HL-60/S4 treated with retinoic acid at 250 ng/mL for 4 days and 3 days (cell line): ENCODE measurements around the gene PSMG3.
"Not testable (repeated sequence)": the region's sequence is repeated elsewhere in the genome, so short reads cannot be mapped to it uniquely, and the experiment has no call there.

ENCODE experiments used
- in situ Hi-C: fragments of 300-500 bp; cut with MboI; formaldehyde crosslinking; loops from 2 replicates; pipeline ENCODE4 v1.7.0; 2022; ENCODE audit warnings: low sequenced_read_pairs

The PSMG3 gene

DNA sequence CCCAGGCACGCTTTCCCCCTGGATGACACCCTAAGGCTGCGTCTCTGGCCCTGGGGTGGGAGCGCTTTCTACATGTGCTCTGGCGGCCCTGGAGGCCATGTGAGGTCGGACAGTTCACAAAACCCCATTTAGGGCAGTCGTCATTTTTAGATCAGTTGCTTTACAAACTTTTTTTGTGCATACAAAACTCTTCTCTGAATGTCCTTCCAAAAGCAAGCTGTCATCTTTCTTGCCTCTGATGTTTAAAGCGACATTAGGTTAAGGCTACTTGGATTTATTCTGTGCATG is 33.4 kb downstream of the PSMG3 start:
- in situ Hi-C loops: no loop called here

DNA sequence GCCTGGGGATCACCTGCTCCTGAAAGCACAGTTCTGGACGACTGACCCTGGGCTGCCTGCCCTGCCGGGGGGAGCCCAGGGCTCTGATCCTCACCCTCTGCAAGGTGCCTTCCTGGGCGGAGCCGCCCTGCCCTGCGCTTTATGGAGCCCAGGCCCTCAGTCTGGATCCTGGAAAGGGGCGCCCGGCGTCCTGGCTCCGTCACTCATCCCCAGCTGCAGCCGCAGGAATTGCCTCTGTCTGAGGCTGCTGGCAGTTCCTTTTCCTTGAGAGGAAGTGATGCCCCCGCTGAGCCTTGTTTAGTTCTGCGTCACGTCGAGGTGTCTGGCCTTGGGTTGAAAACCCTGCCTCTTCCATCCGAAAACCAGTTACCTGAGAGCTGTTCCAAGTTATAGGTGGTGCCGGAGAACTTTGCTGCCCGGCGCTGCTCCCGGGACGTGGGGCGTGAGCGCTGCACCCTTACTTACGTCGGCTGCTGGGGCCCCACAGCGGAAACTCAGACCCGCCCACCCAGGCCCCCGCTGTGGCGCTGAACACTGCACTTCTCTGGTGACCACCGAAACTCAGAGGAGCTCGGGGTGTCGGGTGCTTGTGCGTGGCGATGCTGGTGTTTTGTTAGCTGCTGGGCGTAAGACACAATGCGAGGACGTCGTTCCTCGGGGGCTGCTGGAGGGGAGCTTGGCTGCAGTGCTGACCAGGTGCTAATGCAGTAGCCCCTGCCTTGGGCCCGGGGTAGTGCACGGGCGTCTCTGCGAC is 34.0 kb downstream of the PSMG3 start:
- in situ Hi-C loops: no loop called here

DNA sequence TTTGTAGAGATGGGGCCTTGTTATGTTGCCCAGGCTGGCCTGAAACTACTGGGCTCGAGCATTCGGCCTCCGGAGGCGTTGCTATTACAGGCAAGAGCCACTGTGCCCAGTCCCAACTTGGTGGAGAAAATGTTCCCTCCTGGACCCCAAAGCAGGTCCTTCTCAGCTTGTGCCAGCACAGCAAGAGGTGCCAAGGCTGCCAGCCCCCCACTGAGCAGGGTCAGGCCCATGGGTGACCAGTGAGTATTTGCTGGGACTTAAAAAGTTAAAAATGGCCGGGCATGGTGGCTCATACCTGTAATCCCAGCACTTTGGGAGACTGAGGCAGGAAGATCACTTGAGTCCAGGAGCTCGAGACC is 34.8 kb downstream of the PSMG3 start:
- in situ Hi-C loops: no loop called here

DNA sequence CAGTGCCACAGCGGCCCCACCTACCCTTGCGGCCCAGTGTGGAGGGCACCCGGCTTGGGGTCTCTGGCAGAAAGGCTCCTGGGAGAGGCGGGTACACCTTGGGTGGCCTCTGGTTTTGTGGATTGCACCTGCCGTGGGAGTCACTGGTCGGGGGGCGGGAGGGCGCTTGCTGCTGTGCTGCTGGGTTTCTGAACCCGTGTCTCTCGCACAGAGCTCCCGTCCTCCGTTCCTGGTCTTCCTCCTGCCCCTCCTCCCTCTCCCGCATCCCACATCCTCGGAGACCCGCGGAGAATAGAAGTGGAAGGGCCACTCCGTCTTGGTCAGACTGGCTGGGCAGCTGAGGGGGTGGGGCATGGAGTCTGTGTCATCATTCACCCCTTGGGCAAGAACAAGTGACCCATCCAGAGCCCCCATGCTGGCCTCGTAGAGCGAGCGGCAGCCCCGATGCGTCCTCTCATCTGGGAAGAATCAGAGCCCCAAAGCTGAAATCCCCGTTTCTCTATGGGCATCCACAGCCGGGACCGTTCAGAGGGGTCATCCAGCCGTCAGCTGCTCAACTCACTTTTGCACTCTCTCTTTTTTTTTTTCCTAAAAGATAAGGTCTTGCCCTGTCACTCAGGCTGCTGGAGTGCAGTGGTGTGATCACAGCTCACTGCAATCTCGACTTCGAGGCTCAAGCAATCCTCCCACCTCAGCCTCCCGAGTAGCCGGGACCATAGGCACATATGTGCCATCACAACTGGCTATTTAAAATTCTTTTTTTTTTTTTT is 35.3 kb downstream of the PSMG3 start:
- in situ Hi-C loops: no loop called here

DNA sequence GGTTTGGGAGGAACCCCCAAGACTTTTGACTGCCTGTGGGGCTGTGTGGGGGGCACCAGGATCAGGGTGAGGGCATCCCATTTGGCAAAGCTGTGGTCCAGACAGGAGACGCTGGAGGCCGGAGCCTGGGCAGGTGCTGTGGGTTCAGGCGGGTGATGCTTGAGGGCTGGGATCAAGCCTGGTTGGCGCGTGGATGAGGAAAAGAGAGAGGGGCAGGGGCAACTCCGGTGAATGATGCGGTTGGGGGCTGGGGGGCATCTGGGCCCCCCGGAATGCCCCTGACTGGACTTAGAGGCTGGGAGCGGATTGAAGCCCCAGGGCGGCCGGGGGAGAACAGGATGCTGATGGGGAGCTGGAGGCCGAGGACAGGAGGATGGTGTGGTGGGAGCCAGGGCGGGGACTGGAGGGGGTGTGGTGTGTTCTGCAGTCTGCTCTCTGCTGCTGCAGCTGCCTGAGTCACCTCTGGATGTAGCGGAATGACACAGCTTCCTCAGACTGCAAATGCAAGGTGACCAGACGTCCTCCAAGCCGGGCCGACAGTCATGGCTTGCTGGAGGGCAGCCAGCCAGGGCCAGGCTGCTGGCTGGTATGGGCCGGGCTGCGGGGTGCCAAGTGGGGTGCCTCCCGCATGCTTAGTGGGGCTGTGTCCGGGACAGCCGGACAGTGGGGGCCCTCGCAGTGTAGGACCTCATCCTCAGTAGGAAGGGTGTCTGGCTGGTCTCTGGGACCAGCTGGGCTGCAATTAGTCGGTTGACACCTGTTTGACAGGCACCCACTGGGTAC is 36.1 kb downstream of the PSMG3 start:
- in situ Hi-C loops: no loop called here

DNA sequence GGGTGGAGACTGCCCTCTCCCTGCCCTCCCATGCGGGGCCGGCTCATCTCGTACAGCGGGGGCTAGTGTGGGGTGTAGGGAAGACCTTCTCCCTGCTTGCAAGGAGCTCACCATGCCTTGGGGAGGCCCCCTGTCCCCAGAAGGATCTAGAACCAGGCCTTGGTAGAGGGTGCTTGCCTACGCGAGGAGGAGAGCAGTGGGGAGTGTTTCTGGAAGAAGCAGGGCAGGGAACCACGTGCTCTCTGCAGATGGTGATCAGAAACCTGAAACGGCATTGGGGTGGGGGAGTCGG is 36.6 kb downstream of the PSMG3 start:
- in situ Hi-C loops: no loop called here

DNA sequence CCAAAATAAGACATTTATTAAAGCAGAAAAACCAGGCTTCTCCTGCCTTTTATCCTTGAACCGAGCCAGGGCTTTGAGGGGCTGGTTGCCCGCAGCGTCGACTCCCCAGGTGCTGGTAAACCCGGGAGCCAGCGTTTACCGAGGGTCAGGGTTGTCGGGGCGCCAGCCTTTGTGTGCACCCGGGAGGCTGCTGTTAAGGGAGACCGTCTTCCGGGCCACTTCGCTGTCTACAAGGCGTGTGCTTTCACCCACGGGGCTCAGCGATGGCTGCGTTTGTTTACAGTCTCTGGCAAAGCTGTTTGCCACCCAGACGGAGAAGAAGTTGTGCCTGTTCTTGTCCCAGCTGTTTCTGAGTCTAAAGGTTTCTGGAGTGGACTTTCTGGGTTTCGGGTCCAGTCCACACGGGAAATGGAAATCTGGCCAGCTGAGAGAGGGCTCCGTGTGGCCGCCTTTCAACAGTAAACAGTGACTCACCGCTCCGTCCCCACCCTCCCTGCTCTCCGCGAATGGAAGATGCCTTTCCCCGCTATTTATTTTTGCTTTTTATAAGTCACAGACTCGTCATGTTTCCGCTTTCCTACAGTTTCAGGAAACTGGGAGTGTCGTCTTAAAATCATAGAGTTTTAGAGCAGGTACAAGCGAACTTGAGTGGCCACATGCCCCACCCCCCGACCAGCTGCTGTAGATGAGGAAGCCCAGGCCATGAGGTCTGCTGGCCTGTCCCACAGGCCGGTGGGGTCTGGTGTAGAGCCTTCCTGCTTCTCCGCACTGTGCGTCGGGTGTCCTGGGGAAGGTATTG is 37.2 kb downstream of the PSMG3 start:
- in situ Hi-C loops: no loop called here

DNA sequence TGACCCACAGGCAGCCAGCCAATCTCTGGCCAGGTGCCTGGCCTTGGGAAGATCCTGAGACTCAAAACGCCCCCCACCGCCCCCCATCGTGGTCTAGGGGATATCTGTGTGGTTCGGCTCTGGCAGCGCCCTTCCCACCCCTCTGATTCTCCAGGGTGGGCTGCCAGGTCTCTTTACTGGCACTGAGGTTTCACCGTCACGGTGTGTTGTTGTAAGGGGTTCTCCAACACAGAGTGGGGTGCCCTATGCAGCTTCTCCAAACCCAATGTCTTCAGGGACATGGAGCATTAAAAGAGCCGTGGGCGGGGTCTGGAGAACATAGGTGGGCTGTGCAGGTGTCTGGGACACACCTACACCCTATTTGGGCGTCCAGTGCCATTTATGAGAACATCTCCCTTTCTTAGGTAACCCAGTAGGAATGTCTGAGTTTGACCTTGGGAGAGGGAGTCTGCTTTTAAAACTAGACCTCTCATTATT is 37.8 kb downstream of the PSMG3 start:
- in situ Hi-C loops: no loop called here

DNA sequence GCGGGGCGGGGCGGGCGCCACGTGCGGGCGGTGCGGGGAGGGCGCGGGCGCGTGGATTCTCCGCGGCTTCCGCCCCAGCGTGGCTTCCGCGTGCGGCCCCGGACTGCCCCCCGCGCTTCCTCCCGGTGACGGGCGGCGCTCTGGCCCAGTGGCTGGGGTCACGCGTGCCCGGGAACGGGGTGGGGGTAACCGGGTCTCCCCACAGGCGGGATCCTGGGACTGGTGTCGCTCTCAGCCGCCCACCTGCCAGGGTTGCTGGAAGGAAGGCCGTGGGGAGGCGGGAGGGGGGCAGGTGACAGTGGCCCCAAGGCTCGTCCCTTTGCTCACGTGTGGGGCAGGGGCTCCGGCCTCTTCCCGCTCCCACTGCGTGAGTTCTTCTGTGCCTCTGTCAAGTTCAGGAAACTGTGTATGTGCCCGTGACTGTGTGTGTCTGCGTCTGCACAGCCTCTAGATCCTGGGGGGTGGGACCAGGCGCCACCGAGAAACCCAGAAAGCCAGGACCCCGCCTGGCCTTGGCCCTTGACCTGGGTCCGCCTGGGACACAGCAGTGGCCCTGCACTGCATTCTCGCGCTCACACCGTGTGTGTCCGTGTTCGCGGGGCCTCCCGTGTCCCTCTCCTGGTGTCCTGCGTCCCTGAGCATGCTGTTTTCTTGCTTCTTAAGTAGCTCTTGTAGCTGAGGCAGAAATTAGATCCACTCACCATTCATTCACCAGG is 38.4 kb downstream of the PSMG3 start:
- in situ Hi-C loops: no loop called here

DNA sequence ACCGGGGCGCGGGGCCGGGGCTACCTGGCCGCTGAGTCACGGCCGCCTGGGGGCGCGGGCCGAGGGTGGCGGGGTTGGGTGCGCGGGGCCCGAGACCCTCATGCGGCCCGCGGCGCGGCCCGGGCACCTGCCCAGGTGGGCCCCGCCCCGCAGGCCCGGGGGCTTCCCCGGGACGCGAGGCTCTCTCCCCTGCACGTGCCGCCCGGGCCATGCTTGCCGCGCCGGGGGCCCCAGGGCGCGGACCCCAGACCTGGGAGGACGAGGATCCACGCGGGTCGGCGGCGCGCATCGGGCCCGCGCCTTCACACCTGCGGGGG is 38.9 kb downstream of the PSMG3 start:
- in situ Hi-C loops: no loop called here

DNA sequence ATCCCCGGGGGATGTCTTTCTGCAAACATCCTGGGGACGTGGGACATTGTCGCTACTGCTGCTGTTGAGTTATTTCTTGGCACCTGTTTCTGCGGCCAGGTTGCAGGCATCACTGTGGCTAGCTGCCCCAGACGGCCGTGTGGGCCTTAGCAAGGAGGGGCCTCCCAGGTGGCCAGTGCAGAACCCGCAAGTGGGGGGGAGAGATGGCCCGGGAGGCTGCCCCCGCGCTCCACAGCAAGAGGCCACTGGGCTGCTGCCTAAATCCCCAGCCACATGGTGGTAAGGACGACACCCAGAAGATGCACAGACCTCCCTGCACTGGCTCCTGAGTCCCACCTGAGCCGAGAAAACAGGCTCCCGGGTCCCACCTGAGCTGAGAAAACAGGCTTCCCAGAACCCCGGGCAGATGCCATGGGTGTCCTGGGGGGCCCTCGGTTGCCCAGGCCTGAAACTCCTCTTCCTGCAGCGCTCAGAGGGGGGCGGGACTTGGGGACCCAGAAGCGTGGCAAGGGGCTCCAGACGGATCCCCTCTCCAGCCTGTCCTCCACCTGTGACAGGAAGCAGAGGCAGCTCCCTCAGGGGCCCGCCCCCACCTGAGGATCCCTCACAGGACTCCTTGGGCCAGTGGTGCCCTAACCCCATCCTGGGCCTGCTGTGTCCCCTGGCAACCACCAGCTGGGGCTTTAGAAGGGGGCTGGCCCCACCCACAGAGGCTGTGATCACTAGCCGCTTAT is 40.3 kb downstream of the PSMG3 start:
- in situ Hi-C loops: no loop called here

DNA sequence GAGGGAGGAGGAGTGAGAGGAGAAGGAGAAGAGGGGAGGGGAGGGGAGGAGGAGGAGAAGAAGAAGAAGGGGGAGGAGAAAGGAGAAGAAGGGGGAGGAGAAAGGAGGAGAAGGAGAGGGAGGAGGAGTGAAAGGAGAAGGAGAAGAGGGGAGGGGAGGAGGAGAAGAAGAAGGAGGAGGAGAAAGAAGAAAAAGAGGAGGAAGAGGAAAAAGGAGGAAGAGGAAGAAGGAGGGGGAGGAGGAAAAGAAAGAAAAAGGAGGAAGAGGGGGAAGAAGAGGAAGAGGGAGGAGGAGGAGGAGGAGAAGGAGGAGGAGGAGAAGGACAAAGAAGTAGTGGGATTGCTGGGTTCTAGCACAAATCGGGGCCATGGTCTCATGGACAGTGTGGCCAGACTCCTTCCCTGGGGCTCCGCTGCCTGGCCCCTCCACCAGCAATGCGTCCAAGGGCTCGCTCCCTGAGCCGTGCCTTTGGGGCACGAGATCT is 43.5 kb downstream of the PSMG3 start:
- in situ Hi-C loops: no loop called here

DNA sequence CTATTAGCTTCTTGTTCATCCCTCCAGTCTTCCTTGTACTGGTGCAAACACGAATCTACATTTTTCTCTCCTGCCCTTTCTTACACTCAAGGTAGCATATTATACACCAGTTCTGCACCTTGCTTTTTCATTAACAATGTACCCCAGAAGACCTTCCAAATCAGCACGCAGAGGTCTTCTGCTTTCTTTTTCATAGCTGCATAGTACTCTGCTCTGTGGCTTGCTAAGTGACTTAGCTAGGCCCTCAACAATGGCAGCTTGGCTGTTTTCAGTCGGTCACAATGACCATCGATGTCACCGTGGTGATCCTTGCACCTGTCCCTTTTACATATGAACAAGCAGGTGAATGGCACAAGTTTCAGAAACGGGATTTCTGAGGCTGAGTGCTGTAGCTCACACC is 44.4 kb downstream of the PSMG3 start:
- in situ Hi-C loops: no loop called here

DNA sequence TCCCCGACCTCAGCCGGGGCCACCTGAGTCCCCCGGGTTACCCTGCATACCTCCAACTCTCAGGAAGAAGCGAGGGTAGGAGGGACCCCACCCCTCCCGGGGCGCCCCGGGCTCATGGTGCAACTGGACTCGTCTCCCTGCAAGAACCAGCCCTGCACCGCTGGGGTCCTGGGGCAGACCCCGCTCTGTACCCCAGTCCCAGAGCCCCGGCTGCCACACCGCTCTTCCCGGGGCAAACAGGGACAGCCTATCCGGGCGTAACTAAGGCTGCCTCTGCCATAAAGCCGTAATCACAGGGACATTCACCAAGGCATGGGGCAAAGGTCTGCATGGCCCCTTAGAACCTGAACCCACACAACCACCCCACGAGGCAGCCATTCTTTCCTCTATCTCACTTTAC is 46.0 kb downstream of the PSMG3 start:
- in situ Hi-C loops: no loop called here

DNA sequence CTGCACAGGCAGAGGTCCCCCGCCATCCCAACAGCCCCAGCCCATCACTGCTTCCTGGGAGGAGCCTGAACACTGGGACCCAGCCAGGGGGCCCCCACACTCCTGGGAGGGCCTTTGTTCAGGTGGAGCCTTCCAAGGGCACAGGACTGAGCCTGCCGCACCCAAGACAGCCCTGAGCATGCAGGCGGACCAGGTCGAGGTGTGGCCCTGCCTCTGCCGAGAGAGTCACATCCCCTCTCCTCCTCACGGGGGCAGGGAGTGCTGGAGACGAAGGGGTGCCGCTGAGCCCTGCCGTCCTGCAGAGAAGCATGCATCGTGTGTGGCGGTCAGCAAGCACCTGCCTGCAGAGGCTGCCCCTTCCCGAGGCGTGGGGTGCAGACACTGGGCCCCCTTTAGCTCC is 46.6 kb downstream of the PSMG3 start:
- in situ Hi-C loops: no loop called here

DNA sequence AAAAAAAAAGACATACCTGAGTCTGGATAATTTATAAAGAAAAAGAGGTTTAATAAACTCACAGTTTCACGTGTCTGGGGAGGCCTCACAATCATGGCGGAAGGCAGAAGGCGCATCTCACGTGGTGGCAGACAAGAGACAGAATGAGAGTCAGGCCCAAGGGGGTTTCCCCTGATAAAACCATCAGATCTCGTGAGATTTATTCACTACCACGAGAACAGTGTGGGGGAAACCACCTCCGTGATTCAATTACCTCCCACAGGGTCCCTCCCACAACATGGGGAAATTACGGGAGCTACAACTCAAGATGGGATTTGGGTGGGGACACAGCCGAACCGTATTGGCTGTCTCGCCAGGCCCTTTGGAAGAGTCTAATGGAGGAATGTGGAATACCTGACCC is 48.4 kb downstream of the PSMG3 start:
- in situ Hi-C loops: no loop called here

DNA sequence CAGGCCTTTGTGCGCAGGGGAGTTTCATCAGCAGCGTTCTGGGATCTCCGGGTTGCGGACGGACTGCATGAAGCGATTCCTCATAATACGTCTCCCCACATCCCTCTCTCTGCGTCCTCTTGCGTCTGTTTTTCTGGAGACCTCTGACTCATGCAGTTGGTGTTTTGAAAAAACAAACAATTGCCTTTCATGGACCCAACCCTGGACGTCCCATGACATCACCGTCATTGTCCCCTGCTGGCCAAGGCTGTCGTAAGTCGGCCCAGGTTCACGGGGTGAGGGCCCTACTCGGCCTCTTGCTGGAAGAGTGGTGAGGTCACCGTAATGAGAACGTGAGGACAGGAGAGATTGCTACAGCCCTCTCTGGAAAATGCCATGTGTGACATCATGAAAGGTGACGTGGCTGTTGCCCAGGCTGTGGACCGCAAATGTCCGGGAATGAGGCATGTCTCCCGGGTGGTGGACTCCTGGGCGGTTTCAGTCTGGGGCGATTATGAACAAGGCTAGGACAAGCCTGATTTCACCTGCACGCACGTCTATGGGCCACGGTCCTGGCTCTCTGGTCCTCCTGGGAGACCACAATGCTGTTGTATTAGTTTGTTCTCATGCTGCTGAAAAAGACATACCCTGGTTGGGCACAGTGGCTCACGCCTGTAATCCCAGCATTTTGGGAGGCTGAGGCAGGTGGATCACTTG is 49.1 kb downstream of the PSMG3 start:
- in situ Hi-C loops: no loop called here

DNA sequence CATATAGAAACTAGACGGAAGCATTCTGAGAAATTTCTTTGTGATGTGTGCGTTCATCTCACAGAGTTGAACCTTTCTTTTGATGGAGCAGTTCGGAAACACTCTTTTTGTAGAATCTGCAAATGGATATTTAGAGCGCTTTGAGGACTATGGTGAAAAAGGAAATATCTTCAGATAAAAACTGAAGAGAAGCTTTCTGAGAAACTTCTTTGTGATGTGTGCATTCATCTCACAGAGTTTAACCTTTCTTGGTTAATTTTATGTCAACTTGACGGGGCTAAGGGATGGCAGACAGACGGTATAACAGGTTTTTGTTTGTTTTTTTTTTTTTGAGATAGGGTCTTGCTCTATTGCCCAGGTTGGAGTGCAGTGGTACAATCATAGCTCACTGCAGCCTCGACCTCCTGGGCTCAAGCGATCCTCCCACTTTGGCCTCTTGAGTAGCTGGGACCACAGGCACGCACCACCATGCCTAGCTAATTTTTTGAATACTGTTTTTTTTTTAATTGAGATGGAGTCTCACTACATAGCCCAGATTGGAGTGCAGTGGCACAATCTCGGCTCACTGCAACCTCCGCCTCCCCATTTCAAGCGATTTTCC is 50.4 kb downstream of the PSMG3 start:
- in situ Hi-C loops: not testable (repeated sequence)
